Measurements from ENCODE around the gene FOXO3. TPM values are rescaled to one million over a fixed set of nuclear protein-coding genes. Genes with fewer than 3 reads are reported as not detected.

FOXO3 gene
- total RNA-seq, 1 experiment from 2014 or later = 22.1 TPM

- H4K8ac ChIP-seq (replicated peaks; ENCODE audit: insufficient read length, low read depth, low read length) = no peak overlapping the region
- no peak overlapping the region for H3K18ac ChIP-seq (ENCODE audit: insufficient read length, low read depth, low read length)
- H3K27ac Mint-ChIP-seq = no peak overlapping the region
- no peaks in the 10 kb centered on the region for H3K9me3 ChIP-seq (ENCODE audit: control insufficient read depth, low read depth, low read length)
- no peak for TF ChIP-seq CTCF (conservative IDR thresholded peaks at IDR 0.05)
- no peak overlapping the region for H2BK120ac ChIP-seq (ENCODE audit: low read depth, low read length, poor library complexity, severe bottlenecking)
- H3K27ac ChIP-seq (ENCODE audit: insufficient read length, low read depth, low read length) = no peak overlapping the region
- no peak overlapping the region for H3K56ac ChIP-seq (ENCODE audit: insufficient read length, low read depth, low read length)
- H3K27me3 ChIP-seq (ENCODE audit: insufficient read depth, low read length) = no peaks in the 10 kb centered on the region
- H3T11ph ChIP-seq (ENCODE audit: low read length) = no peak overlapping the region
- no peak for DNase-seq
- no peak overlapping the region for H2BK15ac ChIP-seq (ENCODE audit: low read depth, low read length)
- H4K91ac ChIP-seq (ENCODE audit: insufficient read length, low read depth, low read length) = no peak overlapping the region
- peaks cover 13% of the 10 kb centered on the region; the same call in 1 of the 2 replicates for H3K4me1 ChIP-seq (ENCODE audit: insufficient read depth, low read length)
- H2BK12ac ChIP-seq (ENCODE audit: insufficient read length, low read depth, low read length) = no peak overlapping the region
- no peak overlapping the region for H3K4me2 ChIP-seq (ENCODE audit: insufficient read depth, insufficient read length, low read length)
- peaks cover 39% of the 10 kb centered on the region for H3K27me3 Mint-ChIP-seq (ENCODE audit: low read depth)
- no peak overlapping the region for H2AFZ ChIP-seq (ENCODE audit: low read length)
- H3K4ac ChIP-seq (ENCODE audit: low read depth, low read length) = no peak overlapping the region
- H2BK5ac ChIP-seq (ENCODE audit: insufficient read length, low read length) = no peak overlapping the region
- peaks cover 47% of the 10 kb centered on the region in 2 experiments for H3K4me1 Mint-ChIP-seq
- no peaks in the 10 kb centered on the region for H3K23me2 ChIP-seq (ENCODE audit: insufficient read length, low read depth, low read length, poor library complexity, severe bottlenecking)
- H2AK5ac ChIP-seq (ENCODE audit: insufficient read length, low read length) = no peak overlapping the region
- H3K9ac ChIP-seq (ENCODE audit: extremely low read depth, insufficient read length, low read length) = no peak overlapping the region
- no peaks in the 10 kb centered on the region for H3K79me1 ChIP-seq (ENCODE audit: insufficient read depth, low read depth, low read length, poor library complexity, severe bottlenecking)
- H4K20me1 ChIP-seq (ENCODE audit: control insufficient read depth, insufficient read depth, insufficient read length) = no peaks in the 10 kb centered on the region
- no peak overlapping the region for H2BK20ac ChIP-seq (ENCODE audit: low read depth, low read length, poor library complexity, severe bottlenecking)
- H4K5ac ChIP-seq (ENCODE audit: insufficient read length, low read depth, low read length) = no peak overlapping the region
- H3K79me2 ChIP-seq (ENCODE audit: insufficient read depth, low read length) = no peaks in the 10 kb centered on the region
- no peak overlapping the region for H3K14ac ChIP-seq (ENCODE audit: insufficient read depth, low read length)
- no CpG with 5 or more reads among the region's 7 CpGs for WGBS (ENCODE audit: extremely low coverage, insufficient read length, low lambda C conversion rate)
- H3K9me3 Mint-ChIP-seq = peaks cover 7% of the 10 kb centered on the region in 2 experiments; a peak in 4 of 5 replicates
- no peak overlapping the region for H3K23ac ChIP-seq (ENCODE audit: insufficient read length, low read depth, low read length)
- H3K36me3 Mint-ChIP-seq (ENCODE audit: insufficient read depth in 1 of 3, low read depth in 3 of 3) = peaks cover 0 to 7% (median 0%) of the 10 kb centered on the region in 3 experiments; a peak in 1 of 7 replicates
- no peak overlapping the region for H3K4me3 Mint-ChIP-seq
Observed at GRCh38 chr6:108728826-108729225, 168.1 kb downstream of the FOXO3 start.
